ENCODE data around the gene CD300C.

GRCh38 chr17:74530831-74531150 lies 15.1 kb downstream of the CD300C start:
- no peak for TF ChIP-seq CTCF (conservative IDR thresholded peaks at IDR 0.05)
- no peak for TF ChIP-seq ZFX (IDR thresholded peaks at IDR 0.05)

Data from C4-2B (cell line).